Left lung (tissue), 10 donors: ENCODE data around the gene F8A1. TPM values are rescaled to one million over a fixed set of nuclear protein-coding genes. Genes with fewer than 3 reads are reported as not detected.
"Not testable (repeated sequence)": the region's sequence is repeated elsewhere in the genome, so short reads cannot be mapped to it uniquely, and the experiment has no call there.

Experiments used
- ATAC-seq: fragments of 200-7000 bp; cut with Tn5 transposase; one replicate; pipeline ENCODE4 v1.9.1; 2020; ENCODE audit warnings: moderate library complexity
- DNase-seq, 4 donors: peaks; one replicate each; pipeline ENCODE4 v3.0.0-alpha.2; 2013 to 2020
- H3K27ac ChIP-seq, 2 donors: fragments of 200-600 bp; sonication (generic) in 1 of 2; one replicate each; pipeline versions ENCODE4 v1.5.0 to v1.8.0; 2020 to 2021
- H3K27me3 ChIP-seq, 2 donors: fragments of 200-600 bp; sonication (generic) in 1 of 2; one replicate each; pipeline versions ENCODE4 v1.5.0 to v1.8.0; 2020 to 2021
- H3K36me3 ChIP-seq, 2 donors: fragments of 200-600 bp; sonication (generic) in 1 of 2; one replicate each; pipeline versions ENCODE4 v1.5.0 to v1.8.0; 2020 to 2021
- H3K4me1 ChIP-seq, 2 donors: fragments of 200-600 bp; one replicate each; pipeline ENCODE4 v1.8.0; 2021
- H3K4me3 ChIP-seq, 2 donors: fragments of 200-600 bp; sonication (generic) in 1 of 2; one replicate each; pipeline versions ENCODE4 v1.5.0 to v1.8.0; 2020 to 2021; ENCODE audit warnings: mild to moderate bottlenecking in 1 of 2
- H3K9me3 ChIP-seq, 2 donors: fragments of 200-600 bp; sonication (generic) in 1 of 2; one replicate each; pipeline versions ENCODE4 v1.5.0 to v1.8.0; 2020 to 2021
- intact Hi-C, 2 donors: fragments of 100-400 bp; cut with DNase I; formaldehyde crosslinking; loops; one replicate each; pipeline versions ENCODE4 v1.11.2 to v1.14.2; 2022
- polyA plus RNA-seq, 6 donors: library from polyadenylated mRNA; unstranded; fragments of 120-200 nt; gene quantifications; one replicate each; pipeline ENCODE4 v1.2.1, GENCODE V29; 2013; ENCODE audit not compliant: insufficient read length in 6 of 6
- total RNA-seq, 2 donors: library from RNA; stranded (reverse); fragmentation: NEBNext Ultra II Directional; extraction: Animal tissue kit (Norgen Biotek cat#: 25700); gene quantifications; one replicate each; pipeline ENCODE4 v1.2.1, GENCODE V29; 2021
- TF ChIP-seq, protein P1 (sequence below), 2 donors: fragments of 200-600 bp; sonication (generic) in 1 of 2; IDR thresholded peaks; one replicate each; pipeline versions ENCODE4 v1.5.0 to v1.8.0; 2021; ENCODE audit warnings: antibody characterized with exemption in 2 of 2
- donor health status: DM: no; HTN: yes; CAD: no.
- donor health status: DM: no; HTN: no; CAD: no.

The F8A1 gene
- total and polyA plus RNA-seq, 8 donors: 7.6 to 33.1 (median 15.6) TPM

- TF ChIP-seq, protein P1, sequence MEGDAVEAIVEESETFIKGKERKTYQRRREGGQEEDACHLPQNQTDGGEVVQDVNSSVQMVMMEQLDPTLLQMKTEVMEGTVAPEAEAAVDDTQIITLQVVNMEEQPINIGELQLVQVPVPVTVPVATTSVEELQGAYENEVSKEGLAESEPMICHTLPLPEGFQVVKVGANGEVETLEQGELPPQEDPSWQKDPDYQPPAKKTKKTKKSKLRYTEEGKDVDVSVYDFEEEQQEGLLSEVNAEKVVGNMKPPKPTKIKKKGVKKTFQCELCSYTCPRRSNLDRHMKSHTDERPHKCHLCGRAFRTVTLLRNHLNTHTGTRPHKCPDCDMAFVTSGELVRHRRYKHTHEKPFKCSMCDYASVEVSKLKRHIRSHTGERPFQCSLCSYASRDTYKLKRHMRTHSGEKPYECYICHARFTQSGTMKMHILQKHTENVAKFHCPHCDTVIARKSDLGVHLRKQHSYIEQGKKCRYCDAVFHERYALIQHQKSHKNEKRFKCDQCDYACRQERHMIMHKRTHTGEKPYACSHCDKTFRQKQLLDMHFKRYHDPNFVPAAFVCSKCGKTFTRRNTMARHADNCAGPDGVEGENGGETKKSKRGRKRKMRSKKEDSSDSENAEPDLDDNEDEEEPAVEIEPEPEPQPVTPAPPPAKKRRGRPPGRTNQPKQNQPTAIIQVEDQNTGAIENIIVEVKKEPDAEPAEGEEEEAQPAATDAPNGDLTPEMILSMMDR (IDR thresholded peaks at IDR 0.05): no peak
- Histone ChIP-seq H3K4me3 (no peak overlapping the region), H3K27me3 (no peaks in the 10 kb centered on the region), H3K27ac (no peak overlapping the region), H3K9me3 (peaks cover 0 to 2% of the 10 kb centered on the region in 2 donors), H3K36me3 (no peaks in the 10 kb centered on the region), H3K4me1 (no peaks in the 10 kb centered on the region)
- no peak for DNase-seq
- intact Hi-C loops: no loop called here
- ATAC-seq: no peak
These were observed 12.8 kb upstream of the F8A1 start for GRCh38 chrX:154873329-154873728.

DNA sequence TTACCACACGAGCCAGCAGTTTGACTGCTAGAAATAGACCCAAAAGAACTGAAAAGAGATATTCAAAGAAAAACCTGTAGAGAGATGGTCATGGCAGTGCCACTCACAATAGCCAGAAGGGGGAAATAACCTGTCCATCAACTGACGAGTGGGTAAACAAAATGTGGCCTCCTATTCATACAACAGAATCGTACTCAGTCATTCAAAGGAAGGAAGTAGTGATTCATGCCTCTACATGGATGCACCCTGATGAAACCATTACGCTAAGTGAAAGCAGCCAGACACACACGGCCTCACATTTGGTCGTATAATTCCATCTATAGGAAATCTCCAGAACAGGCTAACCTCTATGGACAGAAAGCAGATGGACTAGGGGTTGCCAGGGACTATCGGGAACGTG, 2.1 kb upstream of the F8A1 start:
- DNase-seq, H3K9me3 ChIP-seq, H3K36me3 ChIP-seq, H3K4me1 ChIP-seq, H3K4me3 ChIP-seq, ATAC-seq, intact Hi-C loops, H3K27ac ChIP-seq, H3K27me3 ChIP-seq: not testable (repeated sequence)

DNA sequence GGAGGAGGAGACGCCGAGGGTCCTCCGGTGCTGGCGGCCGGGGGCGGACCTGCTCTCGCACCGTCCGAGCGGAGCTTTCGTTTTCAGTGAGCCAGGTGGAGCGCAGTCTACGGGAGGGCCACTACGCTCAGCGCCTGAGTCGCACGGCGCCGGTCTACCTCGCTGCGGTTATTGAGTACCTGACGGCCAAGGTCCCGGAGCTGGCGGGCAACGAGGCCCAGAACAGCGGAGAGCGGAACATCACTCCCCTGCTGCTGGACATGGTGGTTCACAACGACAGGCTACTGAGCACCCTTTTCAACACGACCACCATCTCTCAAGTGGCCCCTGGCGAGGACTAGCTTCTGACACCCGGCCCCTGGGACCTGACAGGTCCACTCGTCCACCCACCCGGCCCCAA, 1.1 kb upstream of the F8A1 start:
- H3K36me3 ChIP-seq, ATAC-seq, H3K9me3 ChIP-seq, H3K4me3 ChIP-seq, DNase-seq, intact Hi-C loops, H3K27ac ChIP-seq, H3K27me3 ChIP-seq, H3K4me1 ChIP-seq: not testable (repeated sequence)

DNA sequence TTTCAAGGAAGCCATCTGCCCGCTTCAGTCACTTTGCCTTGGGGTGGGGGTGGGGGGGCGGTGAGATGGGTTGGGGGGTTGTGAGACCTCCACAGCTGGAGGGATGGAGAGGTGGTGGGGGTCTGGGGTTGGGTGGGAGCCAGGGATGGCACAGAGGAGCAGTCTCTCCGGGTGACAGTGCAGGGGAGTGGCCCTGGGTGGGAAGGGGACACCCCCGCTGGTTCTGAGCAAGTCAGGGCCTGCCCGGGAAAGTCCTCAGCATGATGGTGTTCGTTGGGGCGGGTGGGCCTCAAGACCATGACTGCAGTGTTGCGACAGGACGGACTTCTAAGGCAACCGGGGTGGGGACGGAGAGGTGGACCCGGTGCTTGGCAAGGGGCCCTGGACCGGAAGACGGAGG, 606 bp upstream of the F8A1 start:
- DNase-seq: peak in 1 of 4 donors; percentile 20
- H3K4me1 ChIP-seq, H3K9me3 ChIP-seq, ATAC-seq, H3K27me3 ChIP-seq, H3K4me3 ChIP-seq, intact Hi-C loops, H3K27ac ChIP-seq, H3K36me3 ChIP-seq: not testable (repeated sequence)

GRCh38 chrX:154886789-154887221, 650 bp downstream of the F8A1 start:
- H3K4me1 ChIP-seq, H3K9me3 ChIP-seq, DNase-seq, H3K27ac ChIP-seq, H3K27me3 ChIP-seq, intact Hi-C loops, H3K36me3 ChIP-seq, H3K4me3 ChIP-seq: not testable (repeated sequence)
- peak; percentile 80 for ATAC-seq

DNA sequence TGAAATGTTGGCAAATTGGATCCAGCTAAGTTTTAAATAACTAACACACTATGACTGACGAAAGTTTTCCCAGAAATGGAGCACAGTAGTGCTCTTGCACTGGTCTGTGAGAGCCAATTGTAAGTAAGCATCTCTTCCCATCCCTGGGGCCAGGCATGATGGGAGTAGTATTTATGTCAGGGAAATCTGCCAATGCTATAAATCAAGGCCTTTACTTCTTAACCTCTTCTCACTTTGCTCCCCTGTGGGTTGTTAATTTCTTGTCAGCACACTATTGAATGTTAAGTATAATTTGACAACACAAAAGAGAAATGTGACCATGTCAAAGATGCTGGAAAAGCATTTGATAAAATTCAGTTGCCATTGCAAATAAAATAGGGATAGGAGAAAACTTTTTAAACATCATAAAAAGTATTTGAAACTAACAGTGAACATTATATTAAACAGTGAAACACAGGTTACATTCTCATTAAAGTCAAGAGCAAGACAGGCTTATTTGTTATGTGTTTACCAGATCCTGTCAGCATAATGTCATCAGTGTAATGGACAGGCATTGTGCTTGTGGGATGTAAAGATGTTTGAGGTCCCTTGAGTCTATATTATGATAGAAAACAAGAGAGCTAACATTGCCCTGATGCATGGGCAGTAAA, 5.0 kb downstream of the F8A1 start:
- DNase-seq: no peak
- TF ChIP-seq, protein P1 (IDR thresholded peaks at IDR 0.05): no peak
- H3K4me3 ChIP-seq: no peak overlapping the region

GRCh38 chrX:154892296-154892695, 6.1 kb downstream of the F8A1 start:
- ATAC-seq (no peak), DNase-seq (peak in 1 of 4 donors; percentile 3)
- no peak overlapping the region for H3K27ac ChIP-seq
- no peak overlapping the region for H3K4me3 ChIP-seq
- TF ChIP-seq, protein P1 (IDR thresholded peaks at IDR 0.05): no peak
- no peaks in the 10 kb centered on the region for H3K27me3 ChIP-seq
- H3K9me3 ChIP-seq: no peaks in the 10 kb centered on the region
- no peaks in the 10 kb centered on the region for H3K36me3 ChIP-seq
- intact Hi-C loops: no loop called here
- H3K4me1 ChIP-seq: no peaks in the 10 kb centered on the region

More for the DNA sequence above, 5.0 kb downstream of the F8A1 start:
- H3K4me1 ChIP-seq: no peaks in the 10 kb centered on the region
- no peak for ATAC-seq
- H3K27me3 ChIP-seq: no peaks in the 10 kb centered on the region
- intact Hi-C loops: no loop called here
- no peaks in the 10 kb centered on the region for H3K36me3 ChIP-seq
- no peak overlapping the region for H3K27ac ChIP-seq
- H3K9me3 ChIP-seq: no peaks in the 10 kb centered on the region
